Ammon's horn (tissue), 1 donor: ENCODE results near the gene RPL28.
"Not testable (repeated sequence)": the region's sequence is repeated elsewhere in the genome, so short reads cannot be mapped to it uniquely, and the experiment has no call there.

Experiments used
- DNase-seq: peaks from one replicate; pipeline ENCODE4 v3.0.0-alpha.2; 2016; ENCODE audit warnings: low spot score

The RPL28 gene

DNA sequence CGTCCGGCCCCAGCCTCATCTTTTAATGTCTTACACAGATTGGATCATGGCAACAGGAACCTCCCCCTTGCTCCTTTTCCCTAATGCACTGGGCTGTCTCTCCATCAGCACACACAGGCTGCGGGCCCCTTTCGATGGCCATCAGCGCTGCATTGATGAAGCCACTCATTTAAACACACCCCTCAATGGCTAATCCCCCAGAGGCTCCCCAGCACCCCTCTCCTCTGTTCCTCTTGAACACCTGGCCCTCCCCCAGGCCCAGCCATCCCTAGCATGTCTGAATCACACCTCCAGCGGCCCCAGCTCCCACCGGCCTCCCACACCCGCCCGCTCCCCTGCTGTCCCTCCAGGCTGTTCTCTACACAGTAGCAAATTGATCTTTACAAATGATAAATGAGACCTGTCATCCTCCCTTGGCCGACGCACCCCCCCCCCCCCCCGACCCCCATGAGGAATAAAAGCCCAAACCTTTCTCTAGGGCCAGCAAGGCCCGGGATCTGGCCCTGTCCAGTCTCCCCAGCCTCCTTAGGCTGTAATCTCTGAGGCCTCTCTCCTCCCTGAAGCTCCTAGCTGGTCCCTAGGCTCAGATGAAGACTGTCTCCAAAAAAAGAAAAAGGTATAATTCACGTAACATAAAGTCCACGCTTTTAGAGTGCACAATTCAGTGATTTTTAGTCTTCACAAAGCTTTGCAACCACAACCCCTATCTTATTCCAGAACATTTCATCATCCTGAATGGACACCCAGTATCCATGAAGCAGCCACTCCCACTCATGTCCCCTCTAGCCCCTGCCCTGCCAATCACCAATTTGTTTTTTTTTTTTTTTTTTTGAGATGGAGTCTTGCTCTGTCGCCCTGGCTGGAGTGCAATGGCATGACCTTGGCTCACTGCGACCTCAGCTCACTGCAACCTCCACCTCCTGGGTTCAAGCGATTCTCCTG, 7.4 kb downstream of the RPL28 start:
- no peak for DNase-seq

DNA sequence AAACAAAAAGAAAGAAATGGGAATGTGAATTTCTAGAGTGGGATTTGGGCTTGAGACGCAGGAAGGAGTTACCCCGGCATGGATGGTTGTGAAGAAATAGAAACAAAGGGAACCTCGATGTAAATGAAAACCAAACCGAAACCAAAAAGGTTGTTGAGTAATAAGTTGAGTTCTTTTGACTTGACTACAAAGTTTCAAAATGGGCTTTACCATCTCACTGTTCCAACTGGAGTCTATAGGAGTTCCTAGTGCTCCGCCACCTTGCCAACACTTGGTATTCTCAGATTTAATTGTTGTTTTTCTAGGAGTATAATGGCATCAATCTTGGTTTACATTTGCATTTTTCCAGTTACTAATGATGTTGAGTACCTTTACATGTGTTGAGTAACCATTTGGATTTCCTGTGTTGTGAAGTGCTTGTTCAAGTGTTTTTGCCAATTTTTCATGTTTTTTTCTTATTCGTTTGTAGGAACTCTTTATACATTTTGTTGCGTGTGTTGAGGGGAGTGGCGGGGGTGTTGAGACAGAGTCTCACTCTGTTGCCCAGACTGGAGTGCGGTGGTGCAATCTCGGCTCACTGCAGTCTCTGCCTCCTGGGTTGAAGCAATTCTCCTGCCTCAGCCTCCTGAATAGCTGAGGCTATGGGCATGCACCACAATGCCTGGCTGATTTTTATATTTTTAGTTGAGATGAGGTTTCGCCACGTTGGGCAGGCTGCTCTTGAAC, 12.6 kb downstream of the RPL28 start:
- DNase-seq: no peak

GRCh38 chr19:55400281-55401087, 14.8 kb downstream of the RPL28 start:
- no peak for DNase-seq

- not testable (repeated sequence) for DNase-seq
Measured at GRCh38 chr19:55401390-55401789, 15.7 kb downstream of the RPL28 start.

GRCh38 chr19:55402509-55402908, 16.8 kb downstream of the RPL28 start:
- no peak for DNase-seq

- DNase-seq: no peak
Measured at GRCh38 chr19:55405638-55406037, 19.9 kb downstream of the RPL28 start.

GRCh38 chr19:55406091-55406825, 20.5 kb downstream of the RPL28 start:
- DNase-seq: no peak

- DNase-seq: no peak
Measured at GRCh38 chr19:55406826-55407549, 21.3 kb downstream of the RPL28 start.

DNA sequence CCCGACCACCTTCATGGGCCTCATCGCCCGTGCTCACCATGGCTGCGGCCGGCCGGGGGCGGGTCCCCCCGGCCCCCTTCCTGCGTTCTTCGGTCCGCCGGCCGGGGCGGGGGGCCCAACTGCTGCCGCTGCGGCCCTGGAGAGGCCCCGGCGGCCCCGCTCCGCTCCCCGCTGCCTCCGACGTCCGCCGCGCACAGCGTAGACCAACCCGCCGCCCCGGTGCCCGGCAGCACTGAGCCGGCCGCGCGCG, 21.7 kb downstream of the RPL28 start, which contains the start of gene UBE2S:
Gene UBE2S, minus strand, starts transcription at position 239 of the 250 bp plus-strand sequence. Its CDS starts 199 bp downstream, at position 40.
- DNase-seq: not testable (repeated sequence)

GRCh38 chr19:55407800-55408532, 22.2 kb downstream of the RPL28 start:
- DNase-seq: peak; percentile 99

DNA sequence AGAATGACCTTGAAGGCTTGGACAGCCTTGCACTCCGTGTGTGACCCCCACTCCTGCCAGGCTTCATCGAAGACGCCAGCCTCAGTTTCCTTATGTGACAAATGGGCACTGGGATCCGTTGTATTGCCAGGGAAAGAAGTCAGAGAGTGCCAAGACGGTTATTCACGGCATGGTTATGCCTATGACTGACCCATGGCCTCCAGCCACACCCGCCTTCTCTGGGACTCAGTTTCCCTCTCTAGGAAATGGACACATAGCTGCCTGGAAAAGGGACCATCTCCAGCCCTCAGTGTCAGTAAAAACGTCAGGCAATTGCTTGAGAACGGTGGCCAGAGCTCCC, 22.8 kb downstream of the RPL28 start:
- no peak for DNase-seq

GRCh38 chr19:55409179-55409578, 23.4 kb downstream of the RPL28 start:
- DNase-seq: not testable (repeated sequence)

DNA sequence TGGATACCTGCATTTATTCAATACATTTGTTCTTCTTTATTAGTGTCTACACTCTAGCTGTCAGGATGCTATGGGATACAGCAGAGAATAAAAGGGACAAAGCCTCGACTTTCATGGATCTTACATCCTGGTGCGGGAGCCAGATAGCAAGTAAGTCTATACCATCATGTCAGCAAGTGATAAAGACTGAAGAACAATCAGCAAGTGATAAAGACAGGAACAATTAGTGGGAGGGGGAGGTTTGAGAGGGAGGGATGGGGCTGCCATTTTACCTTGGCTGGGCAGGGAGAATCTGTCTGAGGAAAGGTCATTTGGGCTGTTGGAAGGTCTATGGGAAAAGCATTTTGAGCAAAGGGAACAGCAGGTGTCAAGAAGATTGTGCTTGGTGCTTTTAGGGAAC, 24.4 kb downstream of the RPL28 start:
- DNase-seq: no peak

GRCh38 chr19:55418185-55418584, 32.5 kb downstream of the RPL28 start:
- DNase-seq: peak; percentile 90

DNA sequence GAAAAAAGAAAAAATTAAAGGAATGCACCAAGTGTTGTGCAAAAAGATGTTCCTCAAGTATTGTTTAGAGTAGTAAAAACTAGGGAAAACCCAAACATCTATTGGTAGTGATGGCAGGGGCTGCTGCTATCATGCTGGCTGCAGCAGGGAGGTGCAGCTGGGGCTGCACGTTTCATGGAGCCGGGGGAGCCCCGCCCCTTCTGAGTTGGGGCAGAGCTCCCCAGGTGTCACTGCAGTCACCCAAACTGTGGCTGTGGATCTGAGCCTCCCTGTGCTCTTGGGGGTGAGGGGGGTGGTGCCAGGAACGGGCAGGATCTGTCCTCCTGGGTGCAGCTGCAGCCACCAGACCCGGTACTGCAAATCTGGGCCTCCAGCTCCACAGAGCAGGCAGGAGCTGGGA, 33.4 kb downstream of the RPL28 start:
- no peak for DNase-seq

DNA sequence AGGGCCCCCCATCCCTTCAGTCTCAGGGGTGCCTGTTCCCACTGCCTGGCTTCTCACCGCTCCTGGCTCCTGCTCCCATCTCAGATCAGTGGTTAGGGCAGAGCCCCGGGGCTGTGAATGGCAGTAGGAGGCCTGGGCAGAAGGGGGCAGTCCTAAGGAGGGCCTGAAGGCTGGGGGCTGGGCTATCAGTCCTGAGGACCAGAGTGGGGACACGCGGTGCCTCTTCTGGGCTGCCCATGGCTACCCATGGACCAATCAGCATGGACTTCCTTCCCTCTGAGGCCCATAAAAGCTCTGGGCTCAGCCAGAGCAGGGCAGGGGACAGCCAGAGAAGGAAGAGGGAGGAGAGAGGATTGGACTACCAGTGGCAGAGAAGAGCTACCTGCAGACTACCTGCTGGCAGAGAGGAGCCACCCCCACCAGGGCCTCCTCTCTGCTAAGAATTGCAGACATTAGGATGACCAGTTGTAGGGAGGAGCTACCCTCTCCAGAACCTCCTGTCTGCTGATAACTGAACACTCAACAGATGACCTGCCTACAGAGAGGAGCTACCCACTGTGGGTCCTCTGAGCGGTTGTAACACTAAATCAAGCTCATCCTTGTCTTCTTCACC, 34.0 kb downstream of the RPL28 start:
- DNase-seq: peak; percentile 44

GRCh38 chr19:55421281-55421680, 35.5 kb downstream of the RPL28 start:
- DNase-seq: not testable (repeated sequence)

DNA sequence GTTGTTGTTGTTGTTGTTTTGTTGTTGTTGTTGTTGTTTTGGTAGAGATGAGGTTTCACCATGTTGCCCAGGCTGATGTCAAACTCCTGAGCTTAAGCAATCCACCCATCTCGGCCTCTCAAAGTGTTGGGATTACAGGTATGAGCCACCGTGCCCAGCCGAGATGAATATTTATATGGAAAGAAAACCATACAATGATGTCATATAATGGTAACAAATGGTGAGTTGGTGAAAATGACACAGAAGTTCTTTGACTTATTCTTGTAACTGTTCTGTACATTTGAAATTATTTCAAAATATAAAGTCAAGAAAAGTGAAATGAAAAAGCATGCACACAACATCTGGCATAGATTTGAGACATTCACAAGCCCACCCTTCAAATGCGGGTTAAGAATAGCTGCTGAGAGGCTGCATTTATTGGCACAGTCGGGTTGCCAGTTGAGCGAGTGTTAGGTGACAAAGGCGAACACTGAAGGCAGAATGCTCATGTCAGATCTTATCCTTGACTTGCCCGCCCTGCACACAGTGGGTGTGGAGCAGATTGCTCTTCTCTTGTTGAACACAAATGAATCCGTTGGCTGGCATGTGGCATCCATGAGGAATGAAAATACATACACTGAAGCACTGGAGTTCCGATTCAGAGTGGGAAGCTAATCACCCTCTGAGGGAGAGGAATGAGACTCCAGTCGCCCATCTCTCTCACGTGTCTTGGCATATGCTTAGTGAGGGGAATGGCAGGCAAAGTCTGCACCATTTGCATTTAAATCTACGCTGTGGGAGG, 37.7 kb downstream of the RPL28 start:
- peak; percentile 29 for DNase-seq

DNA sequence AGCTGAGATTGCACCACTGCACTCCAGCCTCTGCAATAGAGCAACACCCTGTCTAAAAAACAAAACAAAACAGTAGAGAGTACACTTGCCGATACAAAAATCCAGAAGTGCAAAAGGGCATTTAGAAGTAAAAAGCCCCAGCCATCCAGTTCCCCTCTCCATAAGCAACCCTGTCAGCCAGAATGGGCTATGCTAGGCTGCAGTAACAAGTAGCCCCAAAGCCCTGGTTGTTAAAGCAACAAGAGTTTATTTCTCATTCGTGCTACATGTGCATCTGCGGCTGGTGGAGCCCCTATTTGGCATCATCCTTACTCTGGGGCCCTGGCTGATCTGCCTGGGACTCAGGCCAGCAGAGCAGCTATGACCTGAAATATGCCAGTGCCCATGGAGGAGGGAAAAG, 38.8 kb downstream of the RPL28 start:
- DNase-seq: no peak
